KBM-7 (cell line): Measurements from ENCODE around the gene AP4M1.
"Not testable (repeated sequence)": the region's sequence is repeated elsewhere in the genome, so short reads cannot be mapped to it uniquely, and the experiment has no call there.

Source experiments
- DNase-seq: peaks from one replicate; pipeline ENCODE4 v3.0.0-alpha.2; 2015
- in situ Hi-C: fragments of 300-500 bp; cut with MboI; formaldehyde crosslinking; loops from 2 replicates; pipeline ENCODE4 v1.14.3; 2020; ENCODE audit warnings: low sequenced_read_pairs, low pct_unique_long_range_greater_than_20kb, mixed read lengths

Gene AP4M1

DNA sequence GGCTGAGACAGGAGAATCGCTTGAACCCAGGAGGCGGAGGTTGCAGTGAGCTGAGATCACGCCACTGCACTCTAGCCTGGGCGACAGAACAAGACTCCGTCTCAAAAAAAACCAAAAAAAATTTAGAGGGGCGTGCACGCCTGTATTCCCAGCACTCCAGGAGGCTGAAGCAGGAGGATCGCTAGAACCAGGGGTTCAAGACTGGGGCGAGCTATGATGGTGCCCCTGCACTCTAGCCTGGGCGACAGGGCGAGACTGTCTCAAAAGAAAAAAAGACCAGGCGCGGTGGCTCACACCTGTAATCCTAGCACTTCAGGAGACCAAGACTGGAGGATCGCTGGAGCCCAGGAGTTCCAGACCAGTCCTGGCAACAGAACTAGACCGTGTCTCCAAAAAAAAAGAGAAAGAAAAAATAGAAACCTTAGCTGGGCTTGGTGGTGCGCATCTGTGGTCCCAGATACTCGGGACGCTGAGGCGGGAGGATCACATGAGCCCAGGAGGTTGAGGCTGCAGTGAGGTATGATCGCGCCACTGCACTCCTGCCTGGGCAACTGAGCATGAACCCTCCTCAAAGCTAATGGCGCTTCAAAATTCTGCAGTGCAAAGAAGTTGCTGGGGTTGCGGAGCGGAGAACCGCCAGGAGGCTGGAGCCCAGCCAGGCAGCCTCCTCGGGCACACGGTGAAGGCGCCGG is 24.9 kb downstream of the AP4M1 start:
- in situ Hi-C loops, result no loop called here
- no peak for DNase-seq

DNA sequence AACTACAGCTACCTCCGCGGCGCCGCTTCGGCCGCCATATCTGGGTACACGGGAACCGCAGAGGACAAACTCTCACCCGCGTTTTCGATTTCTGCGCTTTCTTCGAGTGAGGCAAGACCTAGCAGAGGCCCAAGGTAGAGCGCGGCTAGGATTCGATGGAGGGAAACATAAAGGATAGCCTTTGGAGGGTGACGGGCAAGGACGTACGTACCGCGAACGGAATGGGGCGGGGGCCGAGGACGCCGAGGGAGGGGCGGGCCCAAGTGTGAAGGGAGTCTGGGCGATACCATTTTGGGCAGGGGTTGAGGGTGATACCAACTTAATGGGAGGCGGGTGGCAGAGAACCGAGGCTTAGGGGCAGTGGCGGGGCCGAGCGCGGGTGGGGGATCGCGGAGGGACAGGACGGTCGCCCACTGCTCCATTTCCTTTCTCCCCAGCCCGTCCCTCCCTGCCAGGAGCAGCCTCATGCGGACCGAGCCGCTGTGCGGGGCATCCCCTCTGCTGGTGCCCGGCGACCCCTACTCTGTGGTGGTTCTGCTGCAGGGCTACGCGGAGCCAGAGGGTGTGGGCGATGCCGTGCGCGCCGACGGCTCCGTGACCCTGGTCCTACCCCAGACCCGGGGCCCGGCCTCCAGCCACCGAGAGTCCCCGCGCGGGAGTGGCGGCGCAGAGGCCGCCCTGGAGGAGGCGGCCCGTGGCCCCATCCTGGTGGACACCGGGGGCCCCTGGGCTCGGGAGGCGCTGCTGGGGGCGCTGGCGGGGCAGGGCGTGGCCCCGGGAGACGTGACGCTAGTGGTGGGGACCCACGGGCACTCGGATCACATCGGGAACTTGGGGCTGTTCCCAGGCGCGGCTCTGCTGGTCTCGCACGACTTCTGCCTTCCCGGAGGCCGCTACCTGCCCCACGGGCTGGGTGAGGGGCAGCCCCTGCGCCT is 25.8 kb downstream of the AP4M1 start, which contains the start of gene MBLAC1:
Gene MBLAC1 (plus strand): TSS at position 37 of the 935 bp plus-strand sequence. CDS start 429 bp downstream, at position 466.
- in situ Hi-C loops, result no loop called here
- peak; percentile 90 for DNase-seq

DNA sequence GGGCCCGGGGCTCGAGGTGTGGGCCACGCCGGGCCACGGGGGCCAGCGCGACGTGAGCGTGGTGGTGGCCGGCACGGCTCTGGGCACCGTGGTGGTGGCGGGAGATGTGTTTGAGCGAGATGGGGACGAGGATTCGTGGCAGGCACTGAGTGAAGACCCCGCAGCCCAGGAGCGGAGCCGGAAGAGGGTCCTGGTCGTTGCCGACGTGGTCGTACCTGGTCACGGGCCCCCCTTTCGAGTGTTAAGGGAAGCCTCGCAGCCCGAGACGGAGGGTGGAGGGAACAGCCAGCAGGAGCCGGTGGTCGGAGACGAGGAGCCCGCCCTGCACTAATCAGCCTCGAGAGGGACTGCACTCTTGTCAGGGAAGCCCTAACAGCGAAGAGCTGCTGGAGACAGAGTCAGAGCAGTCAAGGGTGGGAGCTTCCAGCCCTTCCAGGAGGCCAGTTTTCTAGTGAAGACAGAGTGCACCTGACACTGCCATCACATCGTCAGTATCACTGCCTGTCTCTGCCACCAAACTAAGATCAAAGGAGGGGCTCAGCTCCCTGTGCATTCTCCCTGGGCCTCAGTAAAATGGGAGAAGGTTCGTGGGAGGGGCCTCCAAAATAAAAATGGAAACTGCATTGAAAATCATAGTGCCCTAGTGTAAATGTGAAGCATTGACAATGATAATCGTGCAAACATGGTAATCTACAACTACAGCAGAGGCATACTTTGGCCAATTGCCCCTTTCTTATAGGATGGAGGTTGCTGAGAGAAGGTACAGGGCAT is 26.6 kb downstream of the AP4M1 start:
- DNase-seq, result peak; percentile 47
- in situ Hi-C loops, result no loop called here

DNA sequence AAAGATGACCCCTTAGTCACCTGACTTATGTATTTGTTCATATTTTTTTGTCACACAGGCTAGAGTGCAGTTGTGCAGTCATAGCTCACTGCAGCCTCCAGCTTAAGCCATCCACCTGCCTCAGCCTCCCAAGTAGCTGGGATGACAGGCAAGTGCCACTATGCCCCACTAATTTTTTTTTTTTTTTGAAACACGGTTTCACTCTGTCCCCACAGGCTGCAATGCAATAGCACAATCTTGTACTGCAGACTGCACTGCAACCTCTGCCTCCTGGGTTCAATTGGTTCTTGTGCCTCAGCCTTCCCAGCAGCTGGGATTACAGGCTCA is 27.2 kb downstream of the AP4M1 start:
- DNase-seq, result no peak
- in situ Hi-C loops, result no loop called here

DNA sequence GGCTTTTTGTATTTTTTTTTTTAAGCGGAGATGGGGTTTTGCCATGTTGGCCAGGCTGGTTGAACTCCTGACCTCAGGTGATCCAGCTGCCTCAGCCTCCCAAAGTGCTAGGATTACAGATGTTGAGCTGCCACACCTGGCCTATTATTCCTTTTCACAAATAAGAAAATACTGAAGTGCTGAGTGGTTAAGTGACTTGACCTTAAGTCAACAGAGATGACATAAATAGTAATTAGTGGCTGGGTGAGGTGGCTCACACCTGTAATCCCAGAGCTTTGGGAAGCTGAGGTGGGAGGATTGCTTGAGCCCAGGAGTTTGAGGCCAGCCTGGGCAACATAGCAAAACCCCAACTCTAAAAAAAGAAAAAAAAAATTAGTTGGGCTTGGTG is 28.8 kb downstream of the AP4M1 start:
- DNase-seq, in situ Hi-C loops: not testable (repeated sequence)

DNA sequence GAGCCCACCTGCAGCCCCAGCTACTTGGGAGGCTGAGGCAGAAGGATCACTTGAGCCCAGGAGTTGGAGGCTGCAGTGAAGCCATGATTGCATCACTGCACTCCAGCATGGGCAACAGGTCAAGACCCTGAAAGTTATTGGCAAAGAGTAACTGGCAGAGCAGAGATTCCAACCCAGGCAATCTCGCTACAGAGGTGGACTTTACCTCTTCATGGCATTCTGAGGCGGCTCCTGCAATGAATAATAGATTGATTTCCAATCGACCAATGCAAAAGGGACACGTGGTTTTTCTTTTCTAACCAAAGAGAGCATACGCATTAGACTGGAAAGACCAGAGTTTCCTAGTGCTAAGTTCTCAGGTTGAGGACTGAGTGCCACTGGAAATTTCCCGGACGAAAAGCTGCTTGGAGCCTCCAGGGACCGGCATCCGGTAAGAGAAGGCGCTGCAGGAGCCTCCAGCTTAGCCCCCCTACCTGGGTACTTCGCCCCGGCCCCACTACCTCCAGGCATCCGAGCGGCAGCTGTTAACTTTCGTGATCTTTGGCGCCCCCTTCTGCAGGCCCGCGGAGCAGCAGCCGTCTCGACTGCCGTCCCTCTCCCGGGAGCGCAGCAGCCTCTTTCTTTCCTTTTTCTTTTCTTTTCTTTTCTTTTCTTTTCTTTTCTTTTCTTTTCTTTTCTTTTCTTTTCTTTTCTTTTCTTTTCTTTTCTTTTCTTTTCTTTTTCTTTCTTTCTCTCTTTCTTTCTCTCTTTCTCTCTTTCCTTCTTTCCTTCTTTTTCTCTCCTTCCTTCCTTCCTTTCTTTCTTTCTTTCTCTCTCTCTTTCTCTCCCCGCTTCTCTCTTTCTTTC is 29.4 kb downstream of the AP4M1 start:
- in situ Hi-C loops, result no loop called here
- DNase-seq, result peak; percentile 83

DNA sequence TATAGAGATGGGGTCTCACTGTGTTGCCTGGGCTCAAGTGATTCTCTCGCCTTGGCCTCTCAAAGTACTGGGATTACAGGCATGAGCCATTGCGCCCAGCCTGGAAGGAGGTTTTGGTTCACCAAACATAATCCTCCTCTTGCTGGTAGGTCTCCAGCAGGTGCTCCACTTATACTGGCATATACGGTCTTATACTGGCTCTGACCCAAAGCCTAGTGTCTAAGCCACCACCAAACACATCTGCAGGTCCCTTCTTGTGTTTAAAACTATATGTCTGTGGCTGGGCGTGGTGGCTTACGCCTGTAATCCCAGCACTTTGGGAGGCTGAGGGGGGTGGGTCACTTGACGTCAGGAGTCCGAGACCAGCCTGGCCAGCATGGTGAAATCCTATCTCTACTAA is 30.7 kb downstream of the AP4M1 start:
- in situ Hi-C loops, result no loop called here

DNA sequence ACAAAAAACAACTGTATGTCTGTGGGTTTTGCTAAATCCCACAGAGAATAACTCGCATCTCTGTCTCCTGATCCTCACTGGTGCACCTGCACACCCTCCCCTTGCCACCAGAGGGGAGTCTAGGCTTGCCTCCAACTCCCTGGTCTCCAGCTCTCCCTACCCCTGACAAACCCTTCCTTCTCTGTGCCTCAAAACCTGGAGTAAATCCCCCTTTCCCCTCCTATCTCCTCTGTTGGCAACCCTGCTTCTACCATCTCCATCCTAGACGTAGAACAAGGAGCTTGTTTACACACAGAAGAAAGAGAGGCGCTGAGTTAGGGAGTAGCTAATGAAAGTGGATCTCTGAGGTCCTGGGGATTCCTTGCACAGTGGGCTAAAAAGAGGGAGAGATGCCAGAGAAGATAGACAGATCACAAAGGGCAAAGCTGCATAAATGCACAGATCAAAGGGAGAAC is 31.3 kb downstream of the AP4M1 start:
- DNase-seq, result peak; percentile 85
- in situ Hi-C loops, result no loop called here

More for the DNA sequence above, 30.7 kb downstream of the AP4M1 start:
- no peak for DNase-seq

DNA sequence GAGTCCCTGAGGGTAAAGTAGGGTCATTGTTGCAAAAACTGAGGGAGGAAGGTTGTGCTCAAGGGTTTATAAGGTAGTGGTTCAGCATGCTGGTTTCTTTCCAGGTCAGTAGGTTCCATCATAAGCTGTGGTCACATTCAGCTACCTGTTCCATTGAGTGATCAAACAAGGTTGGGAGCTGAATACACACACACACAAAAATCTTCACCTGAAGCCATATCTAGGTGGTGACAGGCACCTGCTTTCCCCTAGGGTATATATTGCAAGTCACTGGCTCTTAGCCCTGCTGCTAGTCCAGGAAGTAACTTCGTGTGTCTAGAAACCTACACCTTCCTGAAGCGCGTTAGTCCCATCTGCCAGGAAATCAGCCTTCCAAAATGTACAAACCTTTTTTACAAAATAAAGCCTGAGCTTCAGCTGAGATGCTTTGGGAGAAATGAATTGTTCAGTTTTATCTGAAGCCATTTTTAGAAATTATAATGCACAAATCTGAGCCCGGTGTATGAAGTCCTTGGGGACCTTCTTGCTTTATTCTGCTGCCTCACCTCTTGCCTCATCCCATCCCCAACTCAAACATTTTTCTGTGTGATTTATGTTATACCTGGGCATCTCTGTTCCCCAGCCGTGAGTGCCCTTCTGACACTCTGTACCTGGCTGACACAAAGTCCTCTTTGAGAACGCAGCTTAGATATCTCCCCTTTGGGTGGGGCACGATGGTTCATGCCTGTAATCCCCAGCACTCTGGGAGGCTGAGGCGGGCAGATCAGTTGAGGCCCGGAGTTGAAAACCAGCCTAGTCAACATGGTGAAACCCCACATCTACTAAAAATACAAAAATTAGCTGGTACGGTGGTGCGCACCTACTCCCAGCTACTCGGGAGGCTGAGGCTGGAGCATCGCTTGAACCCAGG is 36.7 kb downstream of the AP4M1 start:
- in situ Hi-C loops, result no loop called here
- no peak for DNase-seq

DNA sequence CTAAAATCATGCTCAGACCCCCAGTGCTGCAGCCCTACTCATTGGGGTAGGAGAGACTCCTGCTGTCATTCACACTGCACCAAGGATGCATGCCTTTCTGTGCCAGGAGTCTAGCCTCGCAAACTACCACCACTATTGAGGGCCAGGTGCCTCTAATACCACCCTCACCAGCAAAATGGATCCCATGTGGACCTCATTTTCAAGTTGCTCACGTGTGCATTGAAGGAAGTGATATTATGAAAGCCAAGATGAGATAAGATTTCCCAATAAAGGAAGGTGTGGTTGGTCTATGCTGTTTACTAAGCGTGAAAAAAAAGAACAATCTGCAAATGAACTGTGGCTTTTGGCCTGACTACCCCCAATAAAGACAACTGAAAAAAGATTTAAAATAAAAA is 40.1 kb downstream of the AP4M1 start:
- in situ Hi-C loops, result no loop called here
- no peak for DNase-seq

DNA sequence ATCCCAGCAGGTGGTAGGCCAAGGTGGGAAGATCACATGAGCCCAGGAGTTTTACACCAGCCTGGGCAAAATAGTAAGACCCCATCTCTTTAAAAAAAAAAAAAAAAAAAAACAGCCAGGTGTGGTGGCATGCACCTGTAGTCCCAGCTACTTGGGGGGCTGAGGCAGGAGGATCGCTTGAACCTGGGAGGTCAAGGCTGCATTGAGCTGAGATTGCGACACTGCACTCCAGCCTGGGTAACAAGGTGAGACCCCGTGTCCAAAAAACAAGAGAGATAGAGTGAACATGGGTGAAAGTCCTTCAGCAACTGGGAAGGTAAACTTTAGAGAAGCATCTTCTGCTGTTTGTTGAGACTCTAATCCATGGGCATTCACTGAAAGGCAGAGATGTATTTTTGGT is 41.0 kb downstream of the AP4M1 start:
- in situ Hi-C loops, result no loop called here

DNA sequence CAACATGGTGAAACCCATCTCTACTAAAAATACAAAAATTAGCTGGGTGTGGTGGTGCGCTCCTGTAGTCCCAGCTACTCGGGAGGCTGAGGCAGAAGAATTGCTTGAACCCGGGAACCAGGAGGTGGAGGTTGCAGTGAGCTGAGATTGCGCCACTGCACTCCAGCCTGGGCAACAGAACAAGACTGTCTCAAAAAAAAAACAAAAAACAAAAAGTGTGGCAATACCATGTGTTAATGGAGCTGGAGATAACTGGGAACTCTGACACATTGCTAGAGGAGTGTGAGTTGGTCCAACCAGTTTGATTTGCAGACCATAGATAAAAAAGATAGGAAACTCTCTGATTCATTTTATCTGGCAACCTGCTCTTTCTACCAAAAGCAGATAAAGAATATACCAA is 44.9 kb downstream of the AP4M1 start:
- DNase-seq, in situ Hi-C loops: not testable (repeated sequence)

More for the DNA sequence above, 41.0 kb downstream of the AP4M1 start:
- DNase-seq, result no peak

DNA sequence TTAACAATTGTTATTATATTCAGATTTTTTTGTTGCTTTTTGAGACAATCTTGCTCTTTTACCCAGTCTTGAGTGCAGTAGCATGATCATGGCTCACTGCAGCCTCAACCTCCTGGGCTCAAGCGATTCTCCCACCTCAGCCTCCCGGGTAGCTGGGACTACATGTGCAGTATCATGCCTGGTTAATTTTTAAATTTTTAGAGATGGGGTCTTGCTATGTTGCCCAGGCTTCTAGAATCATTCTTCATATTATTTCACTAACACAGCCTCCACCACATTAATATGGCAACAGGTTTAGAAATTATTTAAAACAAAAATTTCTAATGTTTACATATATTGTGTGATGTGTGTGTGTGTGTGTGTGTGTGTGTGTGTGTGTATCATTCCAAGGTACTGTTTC is 45.8 kb downstream of the AP4M1 start:
- in situ Hi-C loops, result no loop called here
- no peak for DNase-seq

DNA sequence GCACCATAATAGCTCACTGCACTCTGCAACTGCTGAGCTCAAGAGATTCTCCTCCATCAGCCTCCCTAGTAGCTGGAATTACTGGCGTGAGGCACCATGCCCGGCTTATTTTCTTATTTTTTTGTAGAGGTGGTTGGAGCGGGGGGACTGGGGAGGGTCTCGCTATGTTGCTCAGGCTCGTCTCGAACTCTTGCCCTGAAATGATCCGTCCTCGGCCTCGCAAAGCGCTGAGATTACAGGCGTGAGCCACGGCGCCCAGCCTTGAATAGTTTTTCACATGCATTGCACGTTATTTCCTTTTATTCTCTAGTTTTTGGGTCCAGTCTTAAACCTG is 46.7 kb downstream of the AP4M1 start:
- in situ Hi-C loops, result no loop called here
- DNase-seq, result no peak

DNA sequence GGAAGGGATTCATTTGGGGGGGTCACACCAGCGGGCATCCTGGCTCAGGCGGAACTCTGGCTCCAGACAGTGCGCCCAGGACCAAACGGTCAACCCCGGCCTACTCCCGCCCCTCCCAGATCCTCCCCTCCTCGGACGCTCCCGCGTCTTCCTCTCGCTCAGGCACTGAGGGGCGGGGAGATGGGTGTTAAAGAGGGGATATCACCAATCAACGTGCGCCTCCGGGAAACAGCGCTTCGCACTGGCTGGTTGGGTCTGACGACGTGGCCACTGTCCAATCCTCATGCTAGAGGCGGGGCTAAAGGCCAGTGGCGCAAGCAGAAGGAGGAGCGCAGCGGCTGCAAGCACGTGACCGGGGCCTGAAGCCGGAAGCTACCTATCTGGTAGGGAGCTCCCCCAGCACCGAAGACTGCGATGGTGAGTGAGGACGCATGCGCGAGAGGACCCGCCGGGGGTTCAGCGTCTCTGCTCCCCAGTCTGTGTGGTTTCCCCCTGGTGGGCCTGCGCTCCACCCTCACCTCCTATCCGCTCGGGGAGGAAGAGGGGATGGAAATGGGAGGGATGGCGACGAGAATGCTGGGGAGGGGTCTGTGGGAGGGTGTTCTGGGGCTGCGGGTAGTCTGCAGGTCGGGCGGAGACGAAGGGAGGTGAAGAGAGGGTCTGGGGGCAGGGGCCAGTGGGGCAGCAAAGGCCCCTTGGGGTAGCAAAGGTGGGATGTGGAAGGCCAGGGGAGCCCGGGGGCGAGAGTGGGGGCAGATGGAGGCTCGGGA is 47.3 kb downstream of the AP4M1 start, which contains the start of gene LAMTOR4:
Gene LAMTOR4 (plus strand): TSS at position 360 of the 770 bp plus-strand sequence. CDS start 55 bp downstream, at position 415.
- peak; percentile 98 for DNase-seq
- in situ Hi-C loops, result no loop called here

DNA sequence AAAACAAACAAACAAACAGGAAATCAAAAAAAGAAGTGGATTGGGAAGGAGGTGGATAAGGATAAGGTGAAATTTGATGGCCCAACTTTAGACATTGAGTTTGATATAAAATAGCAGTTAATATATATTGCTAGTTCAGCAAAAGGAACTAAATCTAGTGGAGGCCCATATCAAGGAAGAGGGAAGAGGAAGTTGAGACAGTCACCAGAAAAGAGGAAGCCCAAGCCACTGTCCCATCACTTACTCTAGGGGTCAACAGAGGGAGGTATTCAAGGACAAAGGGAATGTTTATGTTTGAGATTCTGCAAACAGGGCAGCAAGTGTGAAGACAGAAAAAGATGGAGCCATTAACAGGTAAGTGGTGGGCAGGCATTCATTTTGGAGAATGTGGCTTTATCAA is 51.0 kb downstream of the AP4M1 start:
- in situ Hi-C loops, result no loop called here
- DNase-seq, result peak; percentile 85
